Mesenteric fat pad (tissue), 1 donor: ENCODE measurements around the gene TPK1. TPM values are rescaled to one million over a fixed set of nuclear protein-coding genes. Genes with fewer than 3 reads are reported as not detected.
"Not testable (repeated sequence)": the region's sequence is repeated elsewhere in the genome, so short reads cannot be mapped to it uniquely, and the experiment has no call there.

Source experiments
- DNase-seq: peaks from one replicate; pipeline ENCODE4 v3.0.0-alpha.2; 2020; ENCODE audit warnings: low spot score
- total RNA-seq: library from RNA; stranded (reverse); fragmentation: NEBNext Ultra II Directional; extraction: Animal tissue kit (Norgen Biotek cat#: 25700); gene quantifications from one replicate; pipeline ENCODE4 v1.2.1, GENCODE V29; 2021
- donor health status: DM: yes; HTN: yes; CAD: no.

Gene TPK1
- total RNA-seq, 1 donor from 2014 or later: 8.7 TPM

DNA sequence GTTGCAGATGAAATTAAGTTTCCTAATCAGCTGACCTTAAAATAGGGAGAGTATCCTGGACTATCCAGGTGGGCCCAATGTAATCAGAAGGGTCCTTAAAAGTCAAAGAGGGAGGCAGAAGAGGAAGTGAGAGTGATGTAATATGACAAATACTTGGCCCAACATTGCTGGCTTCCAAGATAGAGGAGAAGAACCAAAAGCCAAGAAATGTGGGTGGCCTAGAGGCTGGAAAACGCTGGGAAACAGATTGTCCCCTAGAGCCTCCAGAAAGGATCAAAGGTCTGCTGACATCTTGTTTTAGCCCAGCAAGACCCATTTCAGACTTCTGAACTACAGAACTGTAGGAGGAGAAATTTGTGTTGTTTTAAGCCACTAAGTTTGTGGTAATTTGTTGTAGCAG lies 352.7 kb downstream of the TPK1 start:
- DNase-seq: no peak

DNA sequence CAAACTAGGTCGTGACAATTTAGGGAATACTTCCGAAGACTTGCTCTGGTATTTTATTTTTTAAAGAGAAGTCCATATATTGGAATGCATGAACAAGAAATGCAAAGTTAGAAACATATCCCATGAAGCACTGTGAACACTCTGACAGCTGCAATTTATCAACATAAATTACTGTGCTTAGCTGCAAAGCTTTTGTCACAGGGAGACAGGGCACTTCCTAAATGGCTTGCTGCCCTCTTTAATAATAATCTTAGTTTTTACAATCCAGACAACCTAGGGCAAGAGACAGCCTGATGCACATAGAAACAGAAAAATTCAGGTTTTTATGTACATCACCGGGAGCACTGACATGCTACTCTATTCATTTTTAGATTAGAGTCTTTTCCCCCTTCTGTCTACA lies 354.0 kb downstream of the TPK1 start:
- DNase-seq: no peak

DNA sequence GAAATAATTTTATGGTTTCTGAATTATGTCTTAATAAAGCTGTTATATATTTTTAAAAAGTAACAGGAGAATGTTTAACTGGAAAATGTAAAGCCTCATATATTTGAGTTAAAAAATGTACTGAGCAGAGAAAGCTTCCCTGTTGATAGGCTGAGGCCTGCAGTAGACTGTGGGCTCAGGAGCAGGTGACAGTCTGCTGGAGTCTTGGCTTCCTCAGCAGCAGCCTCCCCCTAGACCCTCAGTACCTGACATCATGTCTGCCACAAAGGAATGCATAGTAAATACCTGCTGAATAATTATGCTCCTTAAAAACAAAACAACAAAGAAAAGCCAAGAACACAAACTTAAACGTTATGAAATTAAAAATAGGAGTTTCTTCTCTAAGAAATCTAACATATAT lies 358.5 kb downstream of the TPK1 start:
- DNase-seq: no peak

DNA sequence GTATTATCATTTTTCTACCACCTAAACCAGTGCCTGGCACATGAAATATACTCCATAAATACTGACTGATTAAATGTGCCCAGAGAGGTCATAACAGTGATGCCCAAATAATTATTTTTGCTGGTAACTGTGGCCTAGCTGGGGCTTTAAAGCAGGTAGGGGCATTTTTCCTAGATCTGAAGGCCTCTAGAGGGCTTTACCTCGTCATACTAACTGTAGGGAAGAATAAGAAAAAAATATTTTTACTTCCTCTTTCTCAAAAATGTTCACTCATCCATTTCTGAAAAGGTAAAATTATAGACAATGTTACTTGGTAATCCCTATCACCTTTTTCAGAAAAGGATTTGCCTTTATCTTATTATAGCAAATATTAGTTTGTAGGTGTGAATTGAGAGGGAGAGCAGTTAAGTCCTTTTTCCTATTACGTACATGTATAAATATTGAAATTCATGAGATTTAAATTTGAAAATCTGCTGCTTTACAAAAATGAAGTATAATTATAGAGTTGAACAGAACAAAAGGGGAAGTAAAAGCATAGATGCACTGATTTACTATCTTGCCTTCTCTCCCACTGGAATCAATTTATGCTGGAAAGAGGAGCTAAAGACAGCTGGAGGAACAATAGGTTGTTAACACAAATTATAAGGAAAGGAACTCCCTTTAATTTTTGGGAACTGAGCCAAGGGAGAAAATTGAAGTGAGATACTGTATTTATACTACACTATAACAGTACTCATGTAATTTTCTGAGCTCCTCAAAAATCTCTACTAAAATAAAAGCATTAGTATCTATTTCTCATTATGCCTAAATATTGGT lies 360.8 kb downstream of the TPK1 start:
- DNase-seq: no peak

DNA sequence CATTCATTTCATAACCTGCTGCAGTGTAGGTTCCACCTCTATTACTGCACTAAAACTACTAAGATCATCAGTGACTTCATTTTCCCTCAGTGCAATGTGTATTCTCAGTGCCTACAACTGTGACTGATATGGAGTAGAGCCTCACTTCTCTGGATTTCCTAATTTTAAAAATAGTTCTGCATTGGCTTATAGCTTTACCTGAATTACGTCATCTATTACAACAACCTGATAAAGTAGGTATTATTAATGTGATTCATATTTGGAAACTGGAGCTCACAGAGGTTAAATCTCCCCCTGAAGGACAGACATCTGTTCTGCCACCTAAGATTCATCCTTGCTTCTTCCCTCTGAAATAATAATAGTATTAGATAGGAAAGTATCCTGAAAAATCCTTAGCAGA lies 361.5 kb downstream of the TPK1 start:
- no peak for DNase-seq

DNA sequence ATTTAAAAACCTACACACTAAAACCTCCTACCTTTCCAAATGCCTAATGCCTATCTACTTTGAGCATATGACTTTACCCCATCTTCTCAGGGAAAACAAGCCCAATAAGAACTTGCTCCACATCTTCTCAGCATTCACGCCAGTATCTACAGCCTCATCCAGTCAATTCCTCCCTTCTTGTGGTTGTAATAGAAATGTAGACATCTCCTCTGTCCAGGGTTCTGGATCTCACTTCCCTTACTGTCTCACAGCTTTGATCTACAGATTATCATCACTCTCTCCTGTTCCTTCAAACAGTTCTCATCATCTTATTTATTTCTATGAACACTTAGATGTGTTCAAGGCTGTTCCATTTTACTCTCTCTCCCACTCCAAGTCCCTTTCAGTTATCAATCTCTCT lies 361.9 kb downstream of the TPK1 start:
- DNase-seq: no peak

DNA sequence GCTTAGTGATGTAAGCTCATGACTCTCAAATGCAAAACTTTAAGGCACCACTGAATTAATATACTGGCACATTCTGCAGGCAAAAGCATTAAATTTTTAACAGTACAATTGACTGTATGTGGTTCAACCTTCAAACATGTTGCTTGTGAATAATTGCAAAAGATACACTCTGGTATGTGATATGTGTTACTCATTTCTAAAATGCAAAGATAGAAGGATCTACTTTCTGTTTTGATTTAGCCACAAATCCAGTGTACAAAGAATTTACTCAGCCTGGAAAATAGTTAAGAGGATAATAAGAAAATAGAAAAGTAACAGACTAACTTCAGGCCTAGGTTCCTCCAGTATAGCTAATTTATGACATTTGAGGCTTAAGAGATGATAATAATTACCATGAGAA lies 365.8 kb downstream of the TPK1 start:
- no peak for DNase-seq

DNA sequence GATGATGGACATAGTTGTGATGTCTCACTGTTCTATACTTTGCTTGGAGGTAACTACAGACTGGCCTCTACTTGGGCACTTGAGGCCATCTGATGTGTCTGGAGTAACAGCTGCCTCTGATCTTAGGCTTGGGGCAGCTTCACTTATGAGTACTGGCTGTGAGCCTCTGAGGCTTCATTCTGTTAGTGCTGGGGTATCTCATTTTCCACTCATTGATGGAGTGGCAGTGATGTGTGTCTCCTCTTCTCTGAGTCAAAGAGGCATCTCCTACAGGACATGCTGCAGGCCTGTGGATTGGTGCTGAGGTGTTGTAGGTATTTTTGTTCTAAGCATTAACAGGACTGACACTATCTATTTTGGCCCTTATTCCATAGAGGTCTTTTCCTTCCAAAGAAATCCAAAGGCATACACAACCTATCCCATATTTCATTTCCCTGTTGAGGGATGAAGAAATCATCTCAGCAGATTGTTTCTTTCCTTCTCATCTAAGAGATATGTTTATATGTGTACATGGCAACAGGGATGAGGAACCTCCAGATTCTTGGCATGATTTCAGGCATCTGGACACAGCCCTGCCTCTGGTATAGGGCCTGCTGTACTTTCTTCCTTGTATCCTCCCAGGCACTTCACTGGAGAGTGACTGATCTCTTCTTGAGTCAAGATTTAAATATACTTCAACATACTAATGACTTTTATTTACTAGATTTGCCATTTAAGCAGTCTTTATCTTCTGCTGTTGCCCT lies 366.7 kb downstream of the TPK1 start:
- DNase-seq: no peak

DNA sequence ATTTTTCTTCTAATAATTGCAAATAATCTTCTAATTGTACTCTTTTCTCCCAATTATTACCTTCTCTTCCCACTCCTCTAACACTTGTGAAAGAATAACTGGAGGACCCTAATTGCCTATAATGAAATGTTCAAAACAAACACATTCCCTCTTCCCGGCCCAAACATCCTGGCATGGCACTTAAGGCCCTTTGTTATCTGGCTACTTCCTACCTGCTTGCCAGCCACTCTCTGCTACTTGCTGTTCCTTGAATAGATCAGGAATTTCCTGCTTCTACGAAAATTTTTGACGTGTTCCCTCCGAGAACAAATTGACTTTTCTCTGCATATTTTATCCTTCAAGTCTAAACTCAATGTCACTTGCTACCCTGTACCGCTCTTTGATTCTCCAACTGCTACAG lies 376.2 kb downstream of the TPK1 start:
- no peak for DNase-seq

DNA sequence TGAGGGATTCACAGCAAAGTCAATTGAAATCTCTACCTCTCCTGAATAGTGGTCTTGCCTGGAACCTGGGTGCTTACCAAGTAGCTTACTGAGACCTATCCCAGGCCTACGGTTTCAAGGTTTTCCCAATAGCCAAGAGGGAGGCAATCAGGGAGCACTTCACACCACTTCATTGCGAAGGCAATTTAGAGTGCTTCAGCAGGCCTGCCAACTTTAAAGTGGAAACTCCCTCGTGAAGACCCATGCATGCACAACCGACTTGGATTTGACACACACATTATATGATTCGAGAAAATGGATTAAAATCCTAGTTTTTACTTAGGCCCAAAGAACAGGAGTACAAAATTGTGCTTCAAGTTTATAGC lies 380.8 kb downstream of the TPK1 start:
- DNase-seq: no peak

DNA sequence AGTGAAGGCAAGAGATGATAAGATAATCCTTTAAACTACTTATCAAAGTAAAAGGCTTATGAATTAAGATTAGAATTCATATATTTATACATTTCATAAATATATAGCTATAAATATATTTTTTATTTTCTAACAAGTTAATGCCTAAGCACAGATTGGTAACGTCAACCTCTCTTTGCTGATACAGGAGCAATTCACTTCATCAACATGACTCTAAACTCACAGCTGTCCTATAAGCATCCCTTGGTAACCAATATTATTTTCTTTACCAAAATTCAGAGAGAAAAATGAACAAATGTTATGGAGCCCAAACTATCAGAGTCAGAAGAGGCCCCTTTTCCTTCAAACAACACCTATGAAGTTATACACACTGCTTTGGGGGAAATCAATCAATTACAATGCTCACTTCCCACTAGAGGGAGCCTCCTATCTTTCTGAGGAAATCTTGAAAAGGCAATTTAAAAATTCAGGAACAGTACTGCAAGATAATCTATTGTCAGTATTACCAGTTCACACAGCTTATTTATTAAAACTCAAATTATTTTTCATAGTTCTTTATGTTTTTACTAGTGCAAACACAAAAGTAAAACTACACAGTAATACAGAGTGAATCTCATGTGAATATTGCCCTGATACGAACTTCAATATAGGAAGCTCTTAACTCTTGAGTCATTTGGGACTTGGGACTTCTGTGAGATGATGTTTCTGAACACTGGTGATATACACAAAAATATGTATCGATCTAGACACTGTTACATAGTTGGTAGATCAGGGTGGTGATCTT lies 381.4 kb downstream of the TPK1 start:
- no peak for DNase-seq

DNA sequence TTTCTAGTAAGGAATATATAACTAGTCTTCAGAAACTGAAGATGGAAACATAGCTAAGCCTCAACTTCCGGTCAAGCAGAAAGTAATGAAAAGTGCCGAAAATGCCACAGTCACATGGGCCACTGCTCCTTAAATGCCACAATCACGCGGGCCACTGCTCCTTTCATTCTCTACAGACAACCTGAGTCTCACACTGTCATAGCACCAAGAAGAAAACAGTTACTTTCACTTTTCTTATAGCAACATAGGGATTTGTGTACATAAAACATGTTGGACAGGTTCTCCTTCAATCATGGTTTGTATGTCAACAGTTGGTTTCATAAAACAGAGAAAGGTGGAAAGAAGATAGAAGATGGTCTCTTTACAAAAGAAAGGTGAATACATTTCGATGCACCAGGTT lies 383.8 kb downstream of the TPK1 start:
- DNase-seq: no peak

DNA sequence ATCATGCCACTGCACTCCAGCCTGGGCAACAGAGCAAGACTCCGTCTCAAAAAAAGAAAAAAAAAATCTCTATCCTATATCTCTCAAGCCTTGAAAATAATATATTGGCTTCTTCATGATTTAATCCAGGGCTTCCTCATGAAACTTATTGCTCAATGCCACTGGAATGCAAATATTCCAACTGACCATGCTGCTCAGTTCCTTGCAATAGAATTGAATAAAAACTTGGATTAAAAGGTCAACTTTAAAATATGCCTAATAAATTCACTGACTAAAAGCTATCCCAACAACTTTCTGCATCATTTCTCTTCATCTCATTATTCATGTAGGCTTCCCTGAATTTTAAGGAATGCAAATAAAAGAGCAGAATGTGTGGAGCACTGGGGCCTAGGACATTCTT lies 390.3 kb downstream of the TPK1 start:
- no peak for DNase-seq

DNA sequence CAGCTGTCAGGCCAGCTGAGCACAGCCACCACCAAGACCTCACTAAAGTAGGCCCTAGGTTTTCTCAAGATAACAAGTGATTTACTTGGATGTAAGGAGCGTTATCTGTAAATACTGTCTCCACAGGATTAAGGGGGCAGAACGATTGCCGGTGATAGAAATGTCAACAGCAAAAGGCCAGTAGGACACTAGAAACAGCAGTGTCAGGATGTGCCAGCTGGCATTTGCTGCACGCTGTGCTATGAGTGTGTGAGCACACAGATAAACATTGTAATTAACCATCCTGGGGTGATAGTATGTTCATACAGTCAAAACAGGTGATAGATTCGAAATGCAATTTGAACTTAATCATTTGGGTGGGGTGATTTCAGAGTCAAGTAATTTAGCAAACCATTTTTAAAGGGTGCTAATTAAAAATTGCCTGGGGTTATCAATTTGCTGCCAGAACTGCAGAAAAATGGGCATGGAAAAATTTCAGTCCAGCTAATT lies 396.1 kb downstream of the TPK1 start:
- no peak for DNase-seq

DNA sequence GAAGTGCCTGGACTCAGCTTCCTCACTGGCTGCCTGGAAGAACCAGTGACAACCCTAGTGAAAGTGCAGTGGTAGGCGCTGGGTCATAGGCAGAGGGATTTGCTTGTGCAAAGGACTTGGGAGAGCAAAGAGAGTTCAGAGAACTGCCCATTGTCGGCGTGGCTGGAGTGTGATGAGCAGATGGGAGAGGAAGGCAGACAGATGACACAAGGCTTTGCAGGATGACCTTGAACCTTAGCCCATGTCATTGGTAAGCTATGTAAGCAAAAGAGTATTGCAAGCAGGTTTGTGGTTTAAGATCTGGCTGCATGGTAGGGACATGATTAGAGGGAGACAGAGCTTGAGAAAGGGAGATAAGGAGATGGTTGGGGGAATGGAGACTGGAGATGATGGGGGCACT lies 397.1 kb downstream of the TPK1 start:
- DNase-seq: no peak

DNA sequence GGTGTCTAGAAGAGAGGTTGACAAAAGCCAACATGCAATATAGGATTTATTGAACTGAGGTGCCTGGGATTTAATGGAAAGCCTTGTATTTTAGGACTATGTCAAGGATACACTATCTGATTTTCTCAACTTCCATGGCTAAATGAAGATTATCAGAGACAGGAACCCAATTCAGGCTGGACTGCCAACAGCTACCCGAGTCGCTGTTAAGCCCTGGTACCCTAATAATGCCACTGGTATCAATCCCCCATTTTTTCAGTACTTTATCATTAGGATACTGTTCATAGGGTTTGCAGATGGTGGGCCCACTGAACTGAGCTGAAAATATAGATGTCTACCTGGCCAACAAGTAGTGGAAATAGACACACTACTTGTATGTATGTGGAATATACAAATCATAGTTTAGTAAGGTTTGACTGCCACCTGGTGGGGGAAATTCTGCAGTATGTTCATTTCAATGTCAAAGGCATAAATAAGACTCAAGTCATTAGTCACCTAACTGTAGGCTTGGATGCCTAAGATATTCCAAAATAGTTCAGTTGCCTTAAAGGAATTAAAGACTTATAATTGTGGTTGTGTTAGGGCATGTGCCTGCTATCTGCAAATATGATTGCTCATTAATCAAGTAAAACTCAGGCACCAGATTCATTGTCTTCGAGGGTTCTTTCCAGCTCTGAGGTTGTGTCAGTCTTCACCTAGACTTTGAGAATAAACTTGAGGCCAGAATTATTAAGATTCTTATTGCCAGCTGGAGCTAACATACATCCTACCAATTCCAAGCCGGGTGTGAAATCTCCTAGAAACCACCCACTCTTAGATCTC lies 398.3 kb downstream of the TPK1 start:
- no peak for DNase-seq

DNA sequence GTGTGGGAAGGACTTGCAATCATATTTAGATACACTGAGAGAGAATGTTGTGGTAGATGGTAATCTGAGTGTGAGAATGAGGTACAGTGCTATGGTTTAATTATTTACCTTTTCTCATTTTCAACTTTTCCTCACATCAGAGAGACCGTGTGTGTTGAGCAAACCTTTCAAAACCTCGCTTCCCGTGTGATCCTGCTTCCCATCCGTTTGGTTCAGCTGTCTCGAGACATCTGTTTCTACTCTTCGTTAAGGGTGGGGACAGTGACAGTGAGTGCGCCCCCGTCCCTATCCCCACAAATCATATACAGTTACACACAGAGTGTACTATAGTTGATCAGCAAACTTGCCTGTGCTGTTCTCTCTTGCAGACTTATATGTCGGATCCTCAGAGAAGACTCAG lies 399.4 kb downstream of the TPK1 start:
- no peak for DNase-seq

DNA sequence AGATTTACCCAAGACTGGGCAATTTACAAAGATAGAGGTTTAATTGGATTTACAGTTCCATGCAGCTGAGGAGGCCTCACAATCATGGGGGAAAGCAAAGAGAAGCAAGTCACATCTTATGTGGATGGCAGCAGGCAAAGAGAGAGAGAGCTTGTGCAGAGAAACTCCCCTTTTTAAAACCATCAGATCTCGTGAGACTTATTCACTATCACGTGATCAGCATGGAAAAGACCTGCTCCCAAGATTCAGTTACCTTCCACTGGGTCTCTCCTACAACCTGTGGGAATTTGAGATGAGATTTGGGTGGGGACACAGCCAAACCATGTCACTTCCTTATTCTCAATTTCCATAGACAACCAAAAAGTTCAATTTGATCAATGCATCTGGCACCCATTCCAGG lies 407.4 kb downstream of the TPK1 start:
- DNase-seq: no peak

DNA sequence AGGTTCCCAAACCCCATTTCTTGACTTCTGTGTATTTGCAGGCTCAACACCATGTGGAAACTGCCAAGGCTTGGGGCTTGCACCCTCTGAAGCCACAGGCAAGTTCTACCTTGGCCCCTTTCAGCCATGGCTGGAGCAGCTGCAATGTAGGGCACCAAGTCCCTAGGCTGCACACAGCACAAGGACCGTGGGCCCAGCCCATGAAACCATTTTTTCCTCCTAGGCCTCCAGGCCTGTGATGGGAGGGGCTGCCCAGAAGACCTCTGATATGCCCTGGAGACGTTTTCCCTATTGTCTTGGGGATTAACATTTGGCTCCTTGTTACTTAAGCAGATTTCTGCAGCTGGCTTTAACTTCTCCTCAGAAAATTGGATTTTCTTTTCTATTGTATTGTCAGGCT lies 408.3 kb downstream of the TPK1 start:
- DNase-seq: not testable (repeated sequence)

DNA sequence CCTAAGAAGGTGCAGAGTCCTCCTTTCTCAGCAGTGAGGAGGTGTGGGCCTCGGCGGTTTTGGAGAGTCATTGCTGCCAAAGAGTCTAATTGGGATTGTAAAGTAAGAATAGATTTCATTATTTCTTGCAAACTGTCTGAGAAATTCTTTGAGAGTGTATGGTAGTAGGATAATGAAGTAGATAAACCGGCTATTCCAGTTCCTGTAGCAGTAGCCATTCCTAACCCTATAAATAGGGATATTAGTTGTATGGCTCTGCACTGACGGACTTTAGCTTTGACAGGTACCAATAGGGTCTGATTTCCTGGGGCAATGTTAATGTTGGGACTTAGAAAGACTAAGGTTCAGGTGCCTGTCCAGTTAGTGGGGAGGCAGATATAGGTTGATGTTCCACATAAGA lies 416.9 kb downstream of the TPK1 start:
- not testable (repeated sequence) for DNase-seq

DNA sequence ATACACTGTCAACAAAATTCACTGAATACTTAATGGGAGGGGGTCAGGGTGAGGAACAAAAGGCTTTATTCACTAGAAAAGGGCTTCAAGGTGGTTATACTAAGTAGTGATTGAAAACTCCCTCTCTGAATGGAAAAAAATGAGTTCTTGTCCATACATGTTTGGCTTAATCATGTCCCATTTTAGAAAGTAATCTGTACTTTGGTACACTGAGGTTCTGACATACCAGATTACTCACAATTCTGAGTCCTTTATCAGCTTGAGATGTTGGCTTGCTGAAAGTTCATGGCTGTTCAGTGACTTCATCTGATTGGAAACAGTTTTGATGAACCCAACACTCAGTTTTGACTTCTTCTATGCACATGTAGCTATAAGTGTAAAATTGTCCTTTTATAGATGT lies 419.5 kb downstream of the TPK1 start:
- no peak for DNase-seq
